Astrocyte (in vitro differentiated cells and primary cell): ENCODE results near the gene CNTNAP5. TPM values are rescaled to one million over a fixed set of nuclear protein-coding genes. Genes with fewer than 3 reads are reported as not detected.

Source experiments
- DNase-seq: peaks from one replicate; pipeline ENCODE4 v3.0.0-alpha.2; 2010; ENCODE audit warnings: low read depth
- FAIRE-seq: peaks from 2 replicates; lab custom pipeline; 2011; peaks lifted over from hg19 to GRCh38; lab: Jason Lieb, UNC
- H2AFZ ChIP-seq: 2 replicates; pipeline ENCODE4 v1.6.0; 2012; ENCODE audit warnings: low read depth, low read length, inconsistent platforms
- H3K27ac ChIP-seq: 2 replicates; pipeline ENCODE4 v1.5.1; 2011; ENCODE audit warnings: low read depth, low read length, inconsistent platforms
- H3K27me3 ChIP-seq: 2 replicates; pipeline ENCODE4 v1.6.0; 2011; ENCODE audit warnings: low read length, inconsistent platforms; ENCODE audit not compliant: insufficient read depth
- H3K36me3 ChIP-seq: 2 replicates; pipeline ENCODE4 v1.5.1; 2011; ENCODE audit warnings: low read length, inconsistent platforms; ENCODE audit not compliant: insufficient read depth
- H3K4me1 ChIP-seq: 2 replicates; pipeline ENCODE4 v1.5.1; 2011; ENCODE audit warnings: low read length, inconsistent platforms; ENCODE audit not compliant: insufficient read depth
- H3K4me2 ChIP-seq: 2 replicates; pipeline ENCODE4 v1.6.0; 2012; ENCODE audit warnings: low read length, inconsistent platforms
- H3K4me3 ChIP-seq: 2 replicates; pipeline ENCODE4 v1.5.1; 2011; ENCODE audit warnings: low read depth, mild to moderate bottlenecking, low read length, inconsistent platforms; ENCODE audit not compliant: insufficient read depth
- H3K79me2 ChIP-seq: 2 replicates; pipeline ENCODE4 v1.6.0; 2012; ENCODE audit warnings: mild to moderate bottlenecking, low read length, inconsistent platforms; ENCODE audit not compliant: insufficient read depth
- H3K9ac ChIP-seq: 2 replicates; pipeline ENCODE4 v1.6.0; 2012; ENCODE audit warnings: mild to moderate bottlenecking, low read length, inconsistent platforms
- H3K9me3 ChIP-seq: 2 replicates; pipeline ENCODE4 v1.5.1; 2012; ENCODE audit warnings: low read depth, mild to moderate bottlenecking, low read length, inconsistent platforms; ENCODE audit not compliant: insufficient read depth
- H4K20me1 ChIP-seq: 2 replicates; pipeline ENCODE4 v1.6.0; 2012; ENCODE audit warnings: low read length, inconsistent platforms; ENCODE audit not compliant: insufficient read depth
- H3K27ac Mint-ChIP-seq: one replicate; pipeline ENCODE4 v1.8.0; 2021; ENCODE audit warnings: mild to moderate bottlenecking, mixed read lengths; ENCODE audit not compliant: unreplicated experiment
- H3K27me3 Mint-ChIP-seq: one replicate; pipeline ENCODE4 v1.8.0; 2021; ENCODE audit warnings: low read depth, mixed read lengths; ENCODE audit not compliant: unreplicated experiment
- H3K36me3 Mint-ChIP-seq: one replicate; pipeline ENCODE4 v1.8.0; 2021; ENCODE audit warnings: low read depth, mixed read lengths; ENCODE audit not compliant: unreplicated experiment
- H3K4me1 Mint-ChIP-seq: one replicate; pipeline ENCODE4 v1.8.0; 2021; ENCODE audit warnings: low read depth, mixed read lengths; ENCODE audit not compliant: unreplicated experiment
- H3K4me3 Mint-ChIP-seq: one replicate; pipeline ENCODE4 v1.8.0; 2021; ENCODE audit warnings: mild to moderate bottlenecking, moderate library complexity, mixed read lengths; ENCODE audit not compliant: unreplicated experiment
- H3K9me3 Mint-ChIP-seq: one replicate; pipeline ENCODE4 v1.8.0; 2021; ENCODE audit warnings: mild to moderate bottlenecking, mixed read lengths; ENCODE audit not compliant: unreplicated experiment
- EZH2 ChIP-seq: IDR thresholded peaks from 2 replicates; pipeline ENCODE4 v1.6.1; 2012; ENCODE audit warnings: mild to moderate bottlenecking, low read length, inconsistent platforms; ENCODE audit not compliant: insufficient read depth
- total RNA-seq: library from RNA; stranded (reverse); gene quantifications from 2 replicates; pipeline ENCODE4 v1.2.1, GENCODE V29; 2021
- TF ChIP-seq, protein P1 (sequence below): IDR thresholded peaks from 2 replicates; pipeline ENCODE4 v1.5.1; 2011; ENCODE audit warnings: low read depth, mild to moderate bottlenecking, inconsistent platforms, low read length, moderate library complexity; ENCODE audit not compliant: insufficient read depth

CNTNAP5 gene
- total RNA-seq, 1 donor from 2014 or later, result 0.30 TPM

DNA sequence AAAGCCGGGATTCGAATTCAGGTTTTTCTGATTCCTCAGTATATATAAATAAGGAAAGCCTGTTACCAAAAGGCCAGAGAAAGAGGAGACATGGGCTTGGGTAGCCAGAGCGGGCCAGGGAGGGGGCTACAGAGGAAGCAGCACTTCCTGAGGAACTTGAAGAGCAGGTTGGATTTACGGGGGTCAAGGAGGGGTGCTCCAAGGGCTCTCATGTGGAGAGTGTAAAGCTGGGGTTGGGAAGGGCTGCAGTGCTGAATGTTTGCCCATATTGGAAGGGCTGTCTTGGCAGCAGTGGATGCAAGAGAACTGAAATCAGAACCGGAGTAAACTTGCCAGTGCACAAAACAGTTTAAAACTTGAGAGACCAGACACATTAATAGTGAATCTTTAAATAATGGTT, 511.5 kb downstream of the CNTNAP5 start:
- no peak for TF ChIP-seq EZH2
- TF ChIP-seq, protein P1, sequence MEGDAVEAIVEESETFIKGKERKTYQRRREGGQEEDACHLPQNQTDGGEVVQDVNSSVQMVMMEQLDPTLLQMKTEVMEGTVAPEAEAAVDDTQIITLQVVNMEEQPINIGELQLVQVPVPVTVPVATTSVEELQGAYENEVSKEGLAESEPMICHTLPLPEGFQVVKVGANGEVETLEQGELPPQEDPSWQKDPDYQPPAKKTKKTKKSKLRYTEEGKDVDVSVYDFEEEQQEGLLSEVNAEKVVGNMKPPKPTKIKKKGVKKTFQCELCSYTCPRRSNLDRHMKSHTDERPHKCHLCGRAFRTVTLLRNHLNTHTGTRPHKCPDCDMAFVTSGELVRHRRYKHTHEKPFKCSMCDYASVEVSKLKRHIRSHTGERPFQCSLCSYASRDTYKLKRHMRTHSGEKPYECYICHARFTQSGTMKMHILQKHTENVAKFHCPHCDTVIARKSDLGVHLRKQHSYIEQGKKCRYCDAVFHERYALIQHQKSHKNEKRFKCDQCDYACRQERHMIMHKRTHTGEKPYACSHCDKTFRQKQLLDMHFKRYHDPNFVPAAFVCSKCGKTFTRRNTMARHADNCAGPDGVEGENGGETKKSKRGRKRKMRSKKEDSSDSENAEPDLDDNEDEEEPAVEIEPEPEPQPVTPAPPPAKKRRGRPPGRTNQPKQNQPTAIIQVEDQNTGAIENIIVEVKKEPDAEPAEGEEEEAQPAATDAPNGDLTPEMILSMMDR, result no peak
- Histone ChIP-seq H2AFZ (no peak overlapping the region), H3K4me2 (no peak overlapping the region), H3K4me1 (no peaks in the 10 kb centered on the region), H3K36me3 (no peaks in the 10 kb centered on the region), H3K79me2 (no peaks in the 10 kb centered on the region), H3K27me3 (no peaks in the 10 kb centered on the region), H3K27ac (no peak overlapping the region), H3K9ac (no peak overlapping the region), H3K9me3 (peaks cover 3% of the 10 kb centered on the region), H4K20me1 (no peaks in the 10 kb centered on the region), H3K4me3 (no peak overlapping the region)
- no peak for FAIRE-seq
- Mint-ChIP-seq H3K9me3 (peaks cover 3% of the 10 kb centered on the region), H3K36me3 (no peaks in the 10 kb centered on the region), H3K27ac (no peak overlapping the region), H3K4me3 (no peak overlapping the region), H3K4me1 (no peaks in the 10 kb centered on the region), H3K27me3 (peaks cover 4% of the 10 kb centered on the region)
- DNase-seq, result no peak

DNA sequence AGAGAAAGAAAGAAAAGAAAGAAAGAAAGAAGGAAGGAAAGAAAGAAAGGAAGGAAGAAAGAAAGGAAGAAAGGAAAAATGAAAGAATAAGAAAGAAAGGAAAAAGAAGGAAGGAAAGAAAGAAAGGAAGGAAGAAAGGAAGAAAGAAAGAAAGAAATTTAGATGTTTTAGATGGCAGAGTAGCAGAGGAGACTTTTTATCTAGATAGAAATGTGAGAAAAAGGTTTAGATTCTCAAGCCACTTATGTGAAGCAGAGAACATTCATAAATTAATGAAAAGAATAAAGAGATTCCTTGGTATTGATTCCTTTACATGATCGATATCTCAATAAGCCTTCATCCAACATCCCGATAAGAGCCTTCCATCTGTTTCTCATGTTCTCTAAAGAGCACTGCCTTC, 513.5 kb downstream of the CNTNAP5 start:
- H4K20me1 ChIP-seq, result no peaks in the 10 kb centered on the region
- no peaks in the 10 kb centered on the region for H3K4me1 Mint-ChIP-seq
- H3K9me3 ChIP-seq, result peaks cover 3% of the 10 kb centered on the region
- H3K79me2 ChIP-seq, result no peaks in the 10 kb centered on the region
- H3K9me3 Mint-ChIP-seq, result no peaks in the 10 kb centered on the region
- H3K27me3 ChIP-seq, result no peaks in the 10 kb centered on the region
- H2AFZ ChIP-seq, result no peak overlapping the region
- H3K36me3 Mint-ChIP-seq, result no peaks in the 10 kb centered on the region
- FAIRE-seq, result no peak
- H3K4me2 ChIP-seq, result no peak overlapping the region
- H3K36me3 ChIP-seq, result no peaks in the 10 kb centered on the region
- no peak overlapping the region for H3K4me3 Mint-ChIP-seq
- no peak overlapping the region for H3K9ac ChIP-seq
- H3K4me1 ChIP-seq, result no peaks in the 10 kb centered on the region
- no peak for DNase-seq
- TF ChIP-seq, protein P1, result no peak
- no peak for TF ChIP-seq EZH2
- no peak overlapping the region for H3K27ac ChIP-seq
- H3K27ac Mint-ChIP-seq, result no peak overlapping the region
- H3K27me3 Mint-ChIP-seq, result no peaks in the 10 kb centered on the region
- H3K4me3 ChIP-seq, result no peak overlapping the region

DNA sequence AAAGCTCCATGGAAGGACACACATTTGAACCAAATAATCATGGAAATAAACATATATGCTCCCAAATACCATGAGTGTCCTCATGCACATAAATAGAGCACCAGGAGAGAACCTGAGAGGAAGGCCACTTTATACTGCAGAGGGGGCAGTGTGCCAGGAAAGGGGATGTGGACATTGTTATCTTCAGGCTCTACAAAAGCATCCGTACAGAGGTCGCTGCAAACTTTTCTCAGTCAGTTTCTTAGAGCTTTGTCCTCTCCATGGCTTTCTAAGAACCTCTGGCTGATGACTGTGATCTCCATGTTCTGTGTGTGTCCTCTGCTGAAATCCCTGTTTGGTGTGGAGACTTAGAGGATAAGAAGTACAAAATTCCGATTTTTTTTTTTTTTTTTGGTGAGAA, 515.7 kb downstream of the CNTNAP5 start:
- Mint-ChIP-seq H3K4me3 (no peak overlapping the region), H3K4me1 (no peaks in the 10 kb centered on the region), H3K27me3 (no peaks in the 10 kb centered on the region), H3K27ac (no peak overlapping the region), H3K36me3 (no peaks in the 10 kb centered on the region), H3K9me3 (no peaks in the 10 kb centered on the region)
- Histone ChIP-seq H4K20me1 (no peaks in the 10 kb centered on the region), H3K27ac (no peak overlapping the region), H3K4me2 (no peak overlapping the region), H3K9ac (no peak overlapping the region), H3K36me3 (no peaks in the 10 kb centered on the region), H3K79me2 (no peaks in the 10 kb centered on the region), H2AFZ (no peak overlapping the region), H3K9me3 (peaks cover 5% of the 10 kb centered on the region), H3K4me3 (no peak overlapping the region), H3K27me3 (no peaks in the 10 kb centered on the region), H3K4me1 (no peaks in the 10 kb centered on the region)
- FAIRE-seq, result no peak
- no peak for DNase-seq
- TF ChIP-seq, protein P1, result no peak
- no peak for TF ChIP-seq EZH2
